Measurements from ENCODE around the gene AP1M1.

DNA sequence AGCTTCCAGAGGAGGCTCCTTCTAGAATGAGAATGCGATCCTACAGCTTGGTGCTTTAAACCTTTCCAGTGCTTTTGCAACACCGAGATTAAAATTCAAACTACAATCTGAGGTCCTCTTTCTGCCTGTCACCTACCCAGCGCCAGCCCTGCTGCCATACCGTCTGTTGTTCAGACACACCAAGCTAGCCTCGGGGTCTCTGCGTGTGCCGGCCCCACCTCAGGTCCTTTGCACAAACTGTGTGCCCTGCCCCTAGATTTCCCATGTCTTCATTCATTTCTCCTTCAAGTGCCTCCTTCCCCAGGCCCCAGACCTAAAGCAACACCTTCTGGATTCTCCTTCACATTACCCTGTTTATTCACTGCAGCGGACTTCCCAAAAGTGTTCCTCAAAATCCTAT lies 43.2 kb upstream of the AP1M1 start:
- TF ChIP-seq, protein P1, sequence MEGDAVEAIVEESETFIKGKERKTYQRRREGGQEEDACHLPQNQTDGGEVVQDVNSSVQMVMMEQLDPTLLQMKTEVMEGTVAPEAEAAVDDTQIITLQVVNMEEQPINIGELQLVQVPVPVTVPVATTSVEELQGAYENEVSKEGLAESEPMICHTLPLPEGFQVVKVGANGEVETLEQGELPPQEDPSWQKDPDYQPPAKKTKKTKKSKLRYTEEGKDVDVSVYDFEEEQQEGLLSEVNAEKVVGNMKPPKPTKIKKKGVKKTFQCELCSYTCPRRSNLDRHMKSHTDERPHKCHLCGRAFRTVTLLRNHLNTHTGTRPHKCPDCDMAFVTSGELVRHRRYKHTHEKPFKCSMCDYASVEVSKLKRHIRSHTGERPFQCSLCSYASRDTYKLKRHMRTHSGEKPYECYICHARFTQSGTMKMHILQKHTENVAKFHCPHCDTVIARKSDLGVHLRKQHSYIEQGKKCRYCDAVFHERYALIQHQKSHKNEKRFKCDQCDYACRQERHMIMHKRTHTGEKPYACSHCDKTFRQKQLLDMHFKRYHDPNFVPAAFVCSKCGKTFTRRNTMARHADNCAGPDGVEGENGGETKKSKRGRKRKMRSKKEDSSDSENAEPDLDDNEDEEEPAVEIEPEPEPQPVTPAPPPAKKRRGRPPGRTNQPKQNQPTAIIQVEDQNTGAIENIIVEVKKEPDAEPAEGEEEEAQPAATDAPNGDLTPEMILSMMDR (IDR thresholded peaks at IDR 0.05; ENCODE audit: low read depth, low read length) = no peak
- TF ChIP-seq EZH2phosphoT487 (IDR thresholded peaks at IDR 0.05; ENCODE audit: low read depth) = no peak

Measured in OCI-LY3 (cell line).